Ovary (tissue), 3 donors: ENCODE measurements around the gene ACVRL1.

Experiments
- EP300 ChIP-seq: sonication (generic); formaldehyde crosslinking; IDR thresholded peaks from one replicate; pipeline ENCODE4 v1.6.1; 2017; ENCODE audit warnings: antibody characterized with exemption
- POLR2A ChIP-seq: fragments of 450-650 bp; IDR thresholded peaks from one replicate; pipeline ENCODE4 v1.6.1; 2017; ENCODE audit warnings: antibody characterized with exemption, mild to moderate bottlenecking, moderate library complexity
- TF ChIP-seq, protein P1 (sequence below), 3 donors: fragments of 450-650 bp in 2 of 3; fragments of 200-600 bp in 1 of 3; IDR thresholded peaks; one replicate each; pipeline versions ENCODE4 v1.5.1 to v1.8.0; 2016 to 2022; ENCODE audit warnings: antibody characterized with exemption in 3 of 3, mild to moderate bottlenecking in 1 of 3
- donor health status: DM: no; HTN: no; CAD: no.

DNA sequence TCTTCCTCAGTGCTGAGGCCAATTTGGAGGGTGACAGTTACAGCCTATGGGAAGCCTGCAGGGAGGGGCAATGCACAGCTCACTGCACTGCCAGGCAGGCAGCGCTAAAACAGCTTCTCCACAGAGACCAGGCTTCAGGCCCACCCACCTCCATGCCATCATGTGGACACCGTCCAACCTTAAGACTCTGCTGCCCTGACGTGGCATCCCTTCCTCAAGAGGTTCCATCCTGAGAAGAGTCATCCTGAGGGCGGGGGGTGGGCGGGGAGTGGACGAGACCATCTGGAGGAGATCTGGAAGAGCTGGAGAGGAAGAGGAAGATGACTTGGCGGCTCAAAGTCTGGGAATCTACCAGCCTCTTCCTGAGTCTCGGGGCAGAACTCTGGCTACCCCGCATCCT, 8.4 kb upstream of the ACVRL1 start:
- TF ChIP-seq, protein P1, sequence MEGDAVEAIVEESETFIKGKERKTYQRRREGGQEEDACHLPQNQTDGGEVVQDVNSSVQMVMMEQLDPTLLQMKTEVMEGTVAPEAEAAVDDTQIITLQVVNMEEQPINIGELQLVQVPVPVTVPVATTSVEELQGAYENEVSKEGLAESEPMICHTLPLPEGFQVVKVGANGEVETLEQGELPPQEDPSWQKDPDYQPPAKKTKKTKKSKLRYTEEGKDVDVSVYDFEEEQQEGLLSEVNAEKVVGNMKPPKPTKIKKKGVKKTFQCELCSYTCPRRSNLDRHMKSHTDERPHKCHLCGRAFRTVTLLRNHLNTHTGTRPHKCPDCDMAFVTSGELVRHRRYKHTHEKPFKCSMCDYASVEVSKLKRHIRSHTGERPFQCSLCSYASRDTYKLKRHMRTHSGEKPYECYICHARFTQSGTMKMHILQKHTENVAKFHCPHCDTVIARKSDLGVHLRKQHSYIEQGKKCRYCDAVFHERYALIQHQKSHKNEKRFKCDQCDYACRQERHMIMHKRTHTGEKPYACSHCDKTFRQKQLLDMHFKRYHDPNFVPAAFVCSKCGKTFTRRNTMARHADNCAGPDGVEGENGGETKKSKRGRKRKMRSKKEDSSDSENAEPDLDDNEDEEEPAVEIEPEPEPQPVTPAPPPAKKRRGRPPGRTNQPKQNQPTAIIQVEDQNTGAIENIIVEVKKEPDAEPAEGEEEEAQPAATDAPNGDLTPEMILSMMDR (IDR thresholded peaks at IDR 0.05), result no peak
- TF ChIP-seq POLR2A (no peak), EP300 (no peak)
